Stimulated activated effector memory CD8-positive, alpha-beta T cell treated with anti-CD3 and anti-CD28 coated beads, Interleukin-12 subunit alpha, Interleukin-12 subunit beta, amount 100 ng/mL, for 72 hours (primary cell): ENCODE data around the gene CYBA.
A peak's percentile ranks its signal among the peaks of the same experiment; 100 is the strongest.

Source experiments
- ATAC-seq: fragments of 150-1000 bp; cut with Tn5 transposase; 2 replicates; pipeline ENCODE4 v1.10.0; 2021
- DNase-seq, 2 donors: peaks; one replicate each; pipeline ENCODE4 v3.0.0; 2021 to 2022; ENCODE audit warnings: low spot score in 2 of 2
- H3K27ac Mint-ChIP-seq: one replicate; pipeline ENCODE4 v1.8.0; 2022; ENCODE audit warnings: mild to moderate bottlenecking, mixed read lengths
- H3K36me3 Mint-ChIP-seq: one replicate; pipeline ENCODE4 v1.8.0; 2022; ENCODE audit warnings: mild to moderate bottlenecking, mixed read lengths
- H3K4me1 Mint-ChIP-seq: one replicate; pipeline ENCODE4 v1.8.0; 2022; ENCODE audit warnings: mixed read lengths
- H3K4me3 Mint-ChIP-seq: one replicate; pipeline ENCODE4 v1.8.0; 2022; ENCODE audit warnings: mild to moderate bottlenecking, mixed read lengths
- H3K9me3 Mint-ChIP-seq: one replicate; pipeline ENCODE4 v1.8.0; 2022; ENCODE audit warnings: mixed read lengths

The CYBA gene

DNA sequence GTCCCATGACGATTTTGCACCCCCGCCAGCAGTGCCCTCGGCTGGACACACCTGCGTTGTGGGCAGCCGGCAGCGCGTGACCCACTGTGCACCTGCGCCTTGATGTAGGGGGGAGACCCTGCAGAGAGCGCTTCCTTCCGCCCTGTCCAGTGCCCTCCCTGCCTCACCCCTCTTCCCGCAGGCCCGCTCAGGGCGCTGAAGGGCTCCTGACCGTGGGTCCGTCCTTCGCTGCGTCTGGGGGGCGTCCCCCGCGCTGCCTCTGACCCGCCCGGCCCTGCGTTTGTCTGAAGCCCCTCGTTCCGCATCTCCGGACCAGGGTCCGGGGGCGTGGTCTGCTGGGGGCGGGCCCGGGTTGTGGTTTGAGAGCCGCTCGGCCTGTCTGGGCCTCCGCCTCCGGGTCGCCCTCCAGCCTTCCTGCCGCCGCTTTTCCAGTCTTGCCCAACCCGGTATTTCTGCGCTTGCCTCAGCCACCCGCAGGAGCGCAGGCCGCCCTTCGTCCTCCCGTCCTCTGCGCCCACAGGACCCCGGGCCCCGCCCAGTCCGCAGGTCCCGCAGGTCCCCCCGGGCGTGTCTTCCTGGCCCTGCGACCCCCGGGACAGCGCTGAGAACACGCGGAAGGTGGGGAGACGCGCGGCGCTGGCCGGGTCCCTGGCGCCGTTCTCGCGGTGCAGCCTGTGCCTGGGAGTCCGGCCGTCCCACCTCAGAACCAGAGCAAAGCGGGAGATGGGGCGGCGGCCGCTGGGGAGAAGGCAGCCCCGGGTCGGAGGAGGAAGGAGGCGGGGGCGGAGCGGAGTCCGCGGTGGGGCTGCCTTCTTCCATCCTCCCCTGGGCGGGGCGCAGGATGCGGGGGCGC is 16.5 kb downstream of the CYBA start:
- Mint-ChIP-seq H3K27ac (peak overlapping the region; percentile 81), H3K4me3 (peak overlapping the region; percentile 77), H3K36me3 (peaks cover 68% of the 10 kb centered on the region), H3K4me1 (peaks cover 41% of the 10 kb centered on the region), H3K9me3 (no peaks in the 10 kb centered on the region)
- DNase-seq (peak; percentile 63 to 83), ATAC-seq (peak; percentile 57)

DNA sequence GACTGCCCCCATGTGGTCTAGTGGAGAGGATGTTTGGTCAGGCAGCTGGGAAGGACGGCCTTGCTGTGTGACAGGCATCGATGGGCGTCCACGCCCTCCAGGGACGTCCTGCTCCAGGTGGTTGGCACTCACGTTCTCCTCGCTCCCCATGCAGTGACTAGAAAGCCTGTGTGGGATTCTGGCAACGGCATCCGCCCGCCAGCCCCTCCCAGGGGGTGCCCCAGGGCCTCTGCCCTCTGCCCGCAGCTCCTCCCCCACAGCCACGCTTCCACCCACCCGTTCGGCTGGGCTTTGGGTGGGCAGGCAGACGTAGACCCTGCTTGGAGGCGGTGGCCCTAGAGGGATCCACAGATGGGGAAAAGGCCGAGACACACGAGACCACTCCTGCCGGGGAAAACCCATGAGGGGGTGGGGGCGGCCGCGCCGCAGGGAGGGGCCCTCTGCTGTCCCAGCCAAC is 17.1 kb downstream of the CYBA start:
- Mint-ChIP-seq H3K27ac (peak overlapping the region; percentile 81), H3K4me3 (peak overlapping the region; percentile 77)

DNA sequence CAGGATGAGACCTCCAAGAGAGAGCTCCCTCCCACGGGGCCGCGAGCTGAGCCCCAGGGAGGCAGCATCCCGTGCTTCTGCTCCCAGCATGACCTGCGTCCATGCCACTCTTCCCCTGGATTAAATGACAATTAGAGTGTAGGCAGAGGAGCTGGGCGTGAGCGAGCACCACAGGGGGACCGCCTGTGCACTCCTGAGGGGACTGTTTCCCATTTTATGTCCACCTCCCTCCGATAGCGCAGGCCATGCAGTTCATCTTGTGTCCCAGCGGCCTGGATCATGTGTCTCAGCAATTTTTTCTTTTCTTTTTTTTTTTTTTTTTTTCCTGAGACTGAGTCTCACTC is 18.3 kb downstream of the CYBA start:
- Mint-ChIP-seq H3K36me3 (peaks cover 81% of the 10 kb centered on the region), H3K4me3 (no peak overlapping the region), H3K4me1 (peaks cover 31% of the 10 kb centered on the region), H3K9me3 (no peaks in the 10 kb centered on the region), H3K27ac (no peak overlapping the region)
- DNase-seq (no peak), ATAC-seq (no peak)

More for the DNA sequence above, 17.1 kb downstream of the CYBA start:
- H3K9me3 Mint-ChIP-seq = no peaks in the 10 kb centered on the region
- ATAC-seq = peak; percentile 68
- peaks cover 41% of the 10 kb centered on the region for H3K4me1 Mint-ChIP-seq
- peaks cover 73% of the 10 kb centered on the region for H3K36me3 Mint-ChIP-seq
- peak; percentile 61 to 80 for DNase-seq

DNA sequence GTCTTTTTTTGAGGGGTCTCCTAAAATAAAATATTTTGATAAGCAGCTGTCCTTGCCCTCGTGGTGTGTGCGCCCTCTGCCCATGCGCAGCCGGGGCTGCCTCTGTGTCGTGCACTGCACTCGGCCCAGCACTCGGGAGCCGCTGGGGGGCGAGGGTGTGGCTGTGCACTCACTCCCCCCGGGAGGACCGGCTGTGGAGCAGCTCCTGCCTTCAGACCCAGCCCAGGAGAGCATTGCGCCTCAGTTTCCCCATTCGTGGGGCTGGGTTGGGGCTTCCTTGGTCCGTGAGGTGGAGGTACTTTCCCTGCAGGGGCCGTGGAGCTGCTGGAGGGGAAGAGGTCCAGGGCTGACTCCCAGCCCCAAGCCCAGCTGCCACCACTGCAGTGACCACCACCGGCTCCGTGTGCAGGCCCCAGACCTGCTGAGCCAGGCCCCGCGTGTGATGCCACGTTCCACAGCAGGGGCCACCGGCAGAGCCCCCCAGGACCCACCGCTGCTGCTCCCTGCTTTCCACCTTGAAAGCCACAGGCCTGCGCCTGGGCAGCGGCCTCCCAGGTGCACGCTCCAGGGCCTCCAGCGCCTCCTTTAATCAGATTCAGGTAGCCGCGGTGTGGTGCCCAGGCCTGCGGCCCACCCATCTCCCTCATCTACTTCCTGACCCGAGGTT is 18.8 kb downstream of the CYBA start:
- no peak overlapping the region for H3K4me3 Mint-ChIP-seq
- ATAC-seq (no peak), DNase-seq (no peak)
- peaks cover 26% of the 10 kb centered on the region for H3K4me1 Mint-ChIP-seq
- H3K27ac Mint-ChIP-seq = no peak overlapping the region
- H3K36me3 Mint-ChIP-seq = peaks cover 81% of the 10 kb centered on the region
- no peaks in the 10 kb centered on the region for H3K9me3 Mint-ChIP-seq

DNA sequence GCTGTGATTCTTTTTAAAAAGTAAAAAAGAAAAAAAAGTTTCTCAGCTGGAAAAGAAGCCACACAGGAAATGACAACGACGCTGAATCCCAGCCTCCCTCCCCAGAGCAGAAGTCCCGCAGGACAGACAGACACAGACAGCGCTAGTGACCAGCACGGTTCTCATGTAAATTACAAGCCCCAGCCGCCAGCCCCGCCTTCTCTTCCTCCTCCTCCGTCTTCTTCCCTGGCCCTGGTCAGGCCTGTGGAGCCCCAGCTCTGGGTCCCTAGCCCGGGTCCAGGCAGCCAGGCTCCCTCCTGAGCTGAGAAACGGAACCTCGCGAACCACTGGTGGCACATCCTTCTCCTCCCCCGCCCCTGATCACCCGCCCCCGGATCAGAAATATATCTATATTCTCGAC is 19.5 kb downstream of the CYBA start:
- no peaks in the 10 kb centered on the region for H3K9me3 Mint-ChIP-seq

DNA sequence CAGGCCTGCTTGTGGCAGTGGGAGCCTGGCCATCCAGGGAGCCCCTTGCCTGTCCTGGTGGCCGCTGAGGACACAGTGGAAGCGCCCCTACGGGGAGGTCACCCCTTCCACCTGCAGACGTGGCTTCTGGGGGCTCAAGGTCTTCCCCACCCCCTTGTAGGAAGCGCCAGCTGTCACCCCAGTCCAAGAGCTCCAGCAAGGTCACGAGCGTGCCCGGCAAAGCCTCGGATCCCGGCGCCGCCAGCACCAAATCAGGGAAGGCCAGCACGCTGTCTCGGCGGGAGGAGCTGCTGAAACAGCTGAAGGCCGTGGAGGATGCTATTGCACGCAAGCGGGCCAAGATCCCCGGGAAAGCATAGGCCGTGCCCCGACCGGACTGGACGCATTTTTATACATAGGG is 19.9 kb downstream of the CYBA start:
- Mint-ChIP-seq H3K4me3 (no peak overlapping the region), H3K4me1 (peaks cover 20% of the 10 kb centered on the region), H3K36me3 (peaks cover 85% of the 10 kb centered on the region), H3K9me3 (no peaks in the 10 kb centered on the region), H3K27ac (no peak overlapping the region)
- ATAC-seq = no peak
- no peak for DNase-seq

More for the DNA sequence above, 19.5 kb downstream of the CYBA start:
- no peak for ATAC-seq
- peaks cover 23% of the 10 kb centered on the region for H3K4me1 Mint-ChIP-seq
- no peak for DNase-seq
- H3K4me3 Mint-ChIP-seq = no peak overlapping the region
- H3K27ac Mint-ChIP-seq = no peak overlapping the region
- peaks cover 85% of the 10 kb centered on the region for H3K36me3 Mint-ChIP-seq

DNA sequence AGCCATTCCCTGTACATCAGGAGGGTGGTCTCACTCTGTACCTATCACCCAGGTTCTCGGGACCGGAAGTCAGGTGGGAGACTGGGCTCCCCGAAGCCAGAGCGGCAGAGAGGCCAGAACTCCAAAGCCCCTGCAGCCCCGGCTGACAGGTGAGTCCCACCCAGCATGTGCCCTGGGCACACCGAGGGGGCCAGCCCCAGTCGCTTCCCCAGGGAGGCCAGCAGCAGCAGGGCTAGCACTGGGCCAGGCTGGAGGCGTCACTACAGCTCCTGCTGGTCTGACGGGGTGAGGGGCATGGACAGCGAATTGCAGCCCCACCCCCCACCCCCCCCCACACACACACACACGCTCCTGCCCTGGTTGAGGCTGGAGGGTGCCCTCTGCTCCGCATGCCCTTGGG is 20.4 kb downstream of the CYBA start:
- Mint-ChIP-seq H3K27ac (no peak overlapping the region), H3K9me3 (no peaks in the 10 kb centered on the region), H3K4me3 (no peak overlapping the region), H3K36me3 (peaks cover 88% of the 10 kb centered on the region), H3K4me1 (peaks cover 18% of the 10 kb centered on the region)
- no peak for ATAC-seq
- no peak for DNase-seq

DNA sequence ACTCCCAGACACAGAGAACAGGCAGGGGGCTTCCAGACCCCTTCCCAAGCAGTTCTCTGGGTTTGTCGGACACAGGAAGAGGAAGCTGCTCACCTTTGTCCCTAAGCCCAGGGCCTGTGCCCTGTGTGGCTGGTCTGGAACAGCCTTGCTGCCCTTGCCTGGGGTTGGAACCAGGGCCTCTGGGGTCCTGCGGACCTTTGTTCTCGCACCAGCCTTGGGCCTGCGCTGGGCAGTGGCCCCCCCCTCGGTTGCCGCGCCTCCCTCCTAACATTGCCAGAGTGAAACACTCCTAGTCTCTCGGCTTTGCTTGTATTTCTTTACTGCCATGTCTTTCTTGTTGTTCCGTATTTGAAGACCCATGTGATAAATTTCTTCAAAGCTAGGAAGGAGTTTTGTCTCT is 21.0 kb downstream of the CYBA start:
- ATAC-seq = no peak
- Mint-ChIP-seq H3K4me1 (peaks cover 18% of the 10 kb centered on the region), H3K9me3 (no peaks in the 10 kb centered on the region), H3K36me3 (peaks cover 94% of the 10 kb centered on the region), H3K4me3 (no peak overlapping the region), H3K27ac (no peak overlapping the region)
- DNase-seq = no peak

DNA sequence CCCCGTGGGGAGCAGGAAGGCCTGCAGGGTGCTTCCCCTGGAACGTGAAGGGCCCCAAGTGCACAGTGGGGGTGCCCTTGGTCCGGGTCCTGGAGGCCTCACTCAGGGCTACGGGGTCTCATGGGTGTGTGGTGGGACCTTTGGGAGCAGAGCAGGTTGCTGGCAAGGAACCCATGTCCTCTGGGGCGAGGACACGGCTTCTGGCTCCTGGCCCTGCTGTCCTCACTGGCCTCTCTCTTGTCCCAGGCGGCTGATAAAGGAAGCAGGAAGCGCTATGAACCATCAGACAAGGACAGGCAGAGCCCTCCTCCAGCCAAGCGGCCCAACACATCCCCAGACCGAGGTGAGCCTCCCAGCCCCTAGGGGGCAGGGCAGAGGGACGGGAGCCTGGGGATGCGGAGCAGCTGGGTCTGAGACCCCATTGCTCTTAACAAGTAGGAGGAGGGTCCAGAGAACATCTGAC is 22.3 kb downstream of the CYBA start:
- H3K9me3 Mint-ChIP-seq = no peaks in the 10 kb centered on the region
- DNase-seq (no peak), ATAC-seq (no peak)
- no peak overlapping the region for H3K4me3 Mint-ChIP-seq
- H3K27ac Mint-ChIP-seq = no peak overlapping the region
- H3K36me3 Mint-ChIP-seq = peaks cover 98% of the 10 kb centered on the region
- H3K4me1 Mint-ChIP-seq = peaks cover 17% of the 10 kb centered on the region

DNA sequence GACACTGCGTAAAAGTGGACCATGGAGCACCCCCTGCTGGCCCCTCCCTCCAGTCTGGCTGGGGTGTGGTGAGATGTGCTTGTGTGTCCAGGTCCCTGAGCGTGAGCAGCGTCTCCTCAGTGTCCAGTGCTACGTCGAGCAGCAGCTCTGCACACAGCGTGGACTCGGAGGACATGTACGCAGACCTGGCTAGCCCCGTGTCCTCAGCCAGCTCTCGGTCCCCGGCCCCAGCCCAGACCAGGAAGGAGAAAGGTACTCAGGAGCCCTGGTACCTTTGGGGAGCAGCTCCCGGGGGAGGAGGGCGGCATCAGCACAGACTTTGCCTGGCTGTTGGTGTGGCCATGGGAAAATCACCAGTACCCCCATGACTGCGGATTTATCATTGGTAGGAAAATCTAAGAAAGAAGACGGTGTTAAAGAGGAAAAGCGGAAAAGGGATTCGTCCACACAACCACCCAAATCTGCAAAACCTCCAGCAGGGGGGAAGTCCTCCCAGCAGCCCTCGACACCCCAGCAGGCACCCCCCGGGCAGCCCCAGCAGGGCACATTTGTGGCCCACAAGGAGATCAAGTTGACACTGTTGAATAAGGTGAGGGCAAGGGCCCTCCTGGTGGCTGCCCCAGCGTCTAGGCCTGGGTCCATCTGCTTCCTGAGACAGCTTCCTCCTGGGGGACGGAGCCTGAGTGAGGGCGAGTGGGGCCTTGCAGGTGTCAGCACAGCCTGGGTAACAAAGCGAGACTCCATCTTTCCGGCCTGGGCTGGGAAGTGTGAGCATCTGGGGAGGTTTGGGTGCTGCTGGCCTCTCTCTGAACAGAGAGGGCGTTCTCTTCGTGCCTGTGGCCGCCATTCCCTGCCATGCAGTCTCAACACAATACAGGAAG is 23.1 kb downstream of the CYBA start:
- Mint-ChIP-seq H3K27ac (no peak overlapping the region), H3K4me3 (no peak overlapping the region), H3K9me3 (no peaks in the 10 kb centered on the region), H3K4me1 (peaks cover 18% of the 10 kb centered on the region), H3K36me3 (peaks cover 98% of the 10 kb centered on the region)
- DNase-seq (no peak), ATAC-seq (no peak)

DNA sequence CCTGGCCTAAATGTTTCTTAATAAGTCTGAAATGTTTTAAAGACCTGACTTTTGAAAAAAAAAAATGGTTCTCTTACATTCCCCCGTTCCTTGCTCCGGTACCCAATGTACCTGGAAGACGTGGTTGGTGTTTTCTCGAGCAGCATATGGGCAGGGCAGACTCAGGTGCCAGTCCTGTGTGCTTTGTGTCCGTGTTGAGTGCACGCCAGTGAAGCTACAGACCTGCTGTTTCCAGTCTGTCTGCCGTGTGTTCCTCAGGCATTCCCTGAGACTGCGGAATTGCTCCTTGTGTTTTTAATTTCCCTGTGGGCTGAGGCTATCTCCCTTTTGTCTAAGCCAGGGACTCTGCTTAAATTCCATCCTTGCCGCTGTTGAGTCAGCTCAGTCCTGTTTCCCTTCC is 24.2 kb downstream of the CYBA start:
- no peak overlapping the region for H3K4me3 Mint-ChIP-seq
- H3K27ac Mint-ChIP-seq = no peak overlapping the region
- no peaks in the 10 kb centered on the region for H3K9me3 Mint-ChIP-seq
- no peak for ATAC-seq
- peaks cover 97% of the 10 kb centered on the region for H3K36me3 Mint-ChIP-seq
- DNase-seq = no peak
- peaks cover 29% of the 10 kb centered on the region for H3K4me1 Mint-ChIP-seq

DNA sequence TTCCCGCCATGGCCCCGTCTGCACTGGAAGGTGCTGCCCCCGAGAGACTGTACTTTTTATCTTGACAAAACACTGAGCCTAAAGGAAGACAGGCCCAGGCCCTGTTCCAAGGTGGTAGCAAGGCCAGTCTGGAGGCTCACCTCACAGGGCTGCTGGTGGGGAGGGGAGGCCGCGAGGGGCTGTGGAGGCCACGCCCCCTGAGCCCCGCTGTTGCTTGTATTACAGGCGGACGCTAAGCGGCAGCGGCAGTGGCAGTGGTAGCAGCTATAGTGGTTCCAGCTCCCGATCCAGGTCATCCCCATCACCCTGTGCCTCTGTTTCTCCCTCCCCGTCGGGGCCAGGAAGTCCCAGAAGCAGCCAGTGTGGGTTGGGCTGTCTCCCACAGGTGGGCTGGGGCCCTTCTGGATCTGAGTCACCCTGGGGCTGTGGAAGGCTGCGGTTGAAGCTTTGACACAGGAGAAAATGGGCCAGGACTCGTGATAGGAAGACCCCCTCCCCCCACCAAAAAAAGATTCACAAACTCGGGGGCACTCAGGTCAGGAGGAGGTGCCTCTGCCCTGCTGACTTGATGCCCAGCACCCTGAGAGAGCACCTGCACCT is 25.8 kb downstream of the CYBA start:
- no peak overlapping the region for H3K4me3 Mint-ChIP-seq
- ATAC-seq (peak; percentile 74), DNase-seq (no peak)
- no peaks in the 10 kb centered on the region for H3K9me3 Mint-ChIP-seq
- H3K4me1 Mint-ChIP-seq = peaks cover 37% of the 10 kb centered on the region
- H3K36me3 Mint-ChIP-seq = peaks cover 98% of the 10 kb centered on the region
- peak overlapping the region; percentile 56 for H3K27ac Mint-ChIP-seq

DNA sequence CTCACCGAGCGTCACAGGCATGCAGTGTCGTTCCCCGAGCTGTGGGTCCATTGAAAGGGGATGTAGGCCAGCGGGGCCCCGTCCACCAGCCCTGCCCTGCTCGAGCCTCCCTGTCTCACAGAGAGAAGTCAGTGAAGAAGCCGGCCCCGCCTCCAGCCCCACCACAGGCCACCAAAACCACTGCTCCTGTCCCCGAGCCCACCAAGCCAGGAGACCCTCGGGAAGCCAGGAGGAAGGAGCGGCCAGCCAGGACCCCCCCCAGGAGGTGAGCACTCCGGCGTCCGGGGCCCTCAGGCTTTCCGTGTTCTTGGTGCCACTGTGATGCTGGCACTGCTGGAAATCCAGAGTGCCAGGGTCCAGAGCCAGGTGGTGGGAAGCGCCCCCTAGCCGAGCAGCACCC is 26.4 kb downstream of the CYBA start:
- Mint-ChIP-seq H3K4me1 (peaks cover 42% of the 10 kb centered on the region), H3K9me3 (no peaks in the 10 kb centered on the region), H3K27ac (peak overlapping the region; percentile 93), H3K4me3 (no peak overlapping the region), H3K36me3 (peaks cover 97% of the 10 kb centered on the region)
- ATAC-seq (no peak), DNase-seq (no peak)

DNA sequence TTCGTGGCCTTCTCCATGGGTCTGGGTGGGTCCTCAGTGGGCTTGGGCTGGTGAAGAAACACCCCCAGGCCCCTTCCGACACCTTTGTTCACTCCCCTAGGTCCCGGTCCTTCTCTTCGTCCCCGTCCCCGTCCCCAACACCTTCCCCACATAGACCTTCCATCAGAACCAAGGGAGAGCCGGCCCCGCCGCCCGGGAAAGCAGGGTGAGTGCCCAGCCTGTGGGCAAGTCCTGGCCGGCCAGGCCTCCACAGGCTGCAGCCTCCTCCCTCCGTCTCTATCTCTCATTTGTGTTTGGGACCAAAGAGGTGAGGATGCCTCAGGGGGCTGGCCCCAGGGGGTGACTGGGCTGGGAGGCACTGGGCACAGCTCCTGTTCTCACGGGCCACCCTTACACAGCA is 27.0 kb downstream of the CYBA start:
- Mint-ChIP-seq H3K9me3 (no peaks in the 10 kb centered on the region), H3K27ac (peak overlapping the region; percentile 93), H3K36me3 (peaks cover 95% of the 10 kb centered on the region), H3K4me3 (no peak overlapping the region), H3K4me1 (peaks cover 49% of the 10 kb centered on the region)
- DNase-seq = no peak
- ATAC-seq = no peak

DNA sequence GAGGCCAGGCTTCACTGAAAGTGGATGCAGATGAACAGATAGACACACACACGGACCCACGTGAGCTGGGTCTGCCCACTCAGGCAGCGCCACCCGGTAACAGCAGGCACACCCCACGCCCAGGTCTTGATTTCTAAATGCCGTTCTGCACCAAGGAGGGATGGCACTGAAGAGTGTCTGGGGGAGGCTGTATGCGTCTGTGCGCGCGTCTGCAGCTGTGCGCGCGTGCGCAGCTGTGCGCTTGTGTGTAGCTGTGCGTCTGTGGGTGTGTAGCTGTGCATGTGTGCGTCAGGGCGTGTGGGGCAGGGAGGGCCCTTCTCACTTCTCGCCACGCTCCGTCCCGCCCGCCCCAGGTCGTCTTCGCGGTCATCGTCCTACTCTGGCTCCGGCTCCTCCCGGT is 28.0 kb downstream of the CYBA start:
- Mint-ChIP-seq H3K36me3 (peaks cover 93% of the 10 kb centered on the region), H3K4me1 (peaks cover 59% of the 10 kb centered on the region), H3K27ac (peak overlapping the region; percentile 93), H3K9me3 (no peaks in the 10 kb centered on the region), H3K4me3 (no peak overlapping the region)
- DNase-seq (no peak), ATAC-seq (no peak)
